ENCODE measurements around the gene FSD1L.

- no peak for TF ChIP-seq POLR2AphosphoS5 (IDR thresholded peaks at IDR 0.05)
- TF ChIP-seq, protein P1, sequence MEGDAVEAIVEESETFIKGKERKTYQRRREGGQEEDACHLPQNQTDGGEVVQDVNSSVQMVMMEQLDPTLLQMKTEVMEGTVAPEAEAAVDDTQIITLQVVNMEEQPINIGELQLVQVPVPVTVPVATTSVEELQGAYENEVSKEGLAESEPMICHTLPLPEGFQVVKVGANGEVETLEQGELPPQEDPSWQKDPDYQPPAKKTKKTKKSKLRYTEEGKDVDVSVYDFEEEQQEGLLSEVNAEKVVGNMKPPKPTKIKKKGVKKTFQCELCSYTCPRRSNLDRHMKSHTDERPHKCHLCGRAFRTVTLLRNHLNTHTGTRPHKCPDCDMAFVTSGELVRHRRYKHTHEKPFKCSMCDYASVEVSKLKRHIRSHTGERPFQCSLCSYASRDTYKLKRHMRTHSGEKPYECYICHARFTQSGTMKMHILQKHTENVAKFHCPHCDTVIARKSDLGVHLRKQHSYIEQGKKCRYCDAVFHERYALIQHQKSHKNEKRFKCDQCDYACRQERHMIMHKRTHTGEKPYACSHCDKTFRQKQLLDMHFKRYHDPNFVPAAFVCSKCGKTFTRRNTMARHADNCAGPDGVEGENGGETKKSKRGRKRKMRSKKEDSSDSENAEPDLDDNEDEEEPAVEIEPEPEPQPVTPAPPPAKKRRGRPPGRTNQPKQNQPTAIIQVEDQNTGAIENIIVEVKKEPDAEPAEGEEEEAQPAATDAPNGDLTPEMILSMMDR (IDR thresholded peaks at IDR 0.05): no peak
These were observed 59.4 kb downstream of the FSD1L start for GRCh38 chr9:105507096-105507790.
